Measurements from ENCODE around the gene SLC14A1.

The SLC14A1 gene

DNA sequence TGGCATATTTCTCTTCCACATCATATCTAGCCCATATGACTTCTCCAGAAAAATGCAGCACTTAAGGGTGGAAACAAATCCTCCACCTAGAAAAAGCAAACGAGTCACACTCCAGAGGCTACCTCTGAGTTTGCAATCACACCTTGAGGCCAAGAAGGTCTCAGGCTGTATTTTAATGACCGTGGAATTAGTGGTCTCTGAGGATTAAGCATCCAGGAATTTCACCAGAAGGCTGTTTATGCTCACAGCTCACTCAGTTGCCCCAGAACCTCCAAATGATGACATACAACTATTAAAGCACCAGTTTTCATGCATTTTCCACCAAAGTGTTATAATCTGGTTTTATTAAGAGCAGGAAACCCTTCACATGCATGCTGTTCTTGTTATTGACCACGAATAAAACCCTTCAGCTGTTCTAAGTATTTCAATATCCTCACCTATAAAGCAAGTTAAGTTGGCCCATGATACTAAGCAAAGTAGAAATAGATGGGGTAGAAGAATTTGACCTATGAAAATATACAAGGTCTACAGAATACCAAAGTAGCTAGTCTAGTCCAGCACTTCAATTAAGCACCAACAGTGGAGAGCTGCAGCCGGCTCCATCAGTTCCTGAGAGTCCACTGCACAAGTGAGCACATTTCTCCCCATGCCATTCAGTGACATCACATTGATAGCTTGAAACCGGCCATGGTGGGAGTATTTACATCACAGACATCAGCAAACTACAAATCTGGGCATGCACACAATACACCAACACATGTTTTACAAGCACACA lies 39.5 kb upstream of the SLC14A1 start:
- no peak overlapping the region for H3K4me3 ChIP-seq (ENCODE audit: low read depth, low read length)
- TF ChIP-seq, protein P1, sequence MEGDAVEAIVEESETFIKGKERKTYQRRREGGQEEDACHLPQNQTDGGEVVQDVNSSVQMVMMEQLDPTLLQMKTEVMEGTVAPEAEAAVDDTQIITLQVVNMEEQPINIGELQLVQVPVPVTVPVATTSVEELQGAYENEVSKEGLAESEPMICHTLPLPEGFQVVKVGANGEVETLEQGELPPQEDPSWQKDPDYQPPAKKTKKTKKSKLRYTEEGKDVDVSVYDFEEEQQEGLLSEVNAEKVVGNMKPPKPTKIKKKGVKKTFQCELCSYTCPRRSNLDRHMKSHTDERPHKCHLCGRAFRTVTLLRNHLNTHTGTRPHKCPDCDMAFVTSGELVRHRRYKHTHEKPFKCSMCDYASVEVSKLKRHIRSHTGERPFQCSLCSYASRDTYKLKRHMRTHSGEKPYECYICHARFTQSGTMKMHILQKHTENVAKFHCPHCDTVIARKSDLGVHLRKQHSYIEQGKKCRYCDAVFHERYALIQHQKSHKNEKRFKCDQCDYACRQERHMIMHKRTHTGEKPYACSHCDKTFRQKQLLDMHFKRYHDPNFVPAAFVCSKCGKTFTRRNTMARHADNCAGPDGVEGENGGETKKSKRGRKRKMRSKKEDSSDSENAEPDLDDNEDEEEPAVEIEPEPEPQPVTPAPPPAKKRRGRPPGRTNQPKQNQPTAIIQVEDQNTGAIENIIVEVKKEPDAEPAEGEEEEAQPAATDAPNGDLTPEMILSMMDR (IDR thresholded peaks at IDR 0.05; ENCODE audit: control insufficient read depth, extremely low read depth, insufficient read depth): no peak
- no peak for DNase-seq (ENCODE audit: low read depth)

DNA sequence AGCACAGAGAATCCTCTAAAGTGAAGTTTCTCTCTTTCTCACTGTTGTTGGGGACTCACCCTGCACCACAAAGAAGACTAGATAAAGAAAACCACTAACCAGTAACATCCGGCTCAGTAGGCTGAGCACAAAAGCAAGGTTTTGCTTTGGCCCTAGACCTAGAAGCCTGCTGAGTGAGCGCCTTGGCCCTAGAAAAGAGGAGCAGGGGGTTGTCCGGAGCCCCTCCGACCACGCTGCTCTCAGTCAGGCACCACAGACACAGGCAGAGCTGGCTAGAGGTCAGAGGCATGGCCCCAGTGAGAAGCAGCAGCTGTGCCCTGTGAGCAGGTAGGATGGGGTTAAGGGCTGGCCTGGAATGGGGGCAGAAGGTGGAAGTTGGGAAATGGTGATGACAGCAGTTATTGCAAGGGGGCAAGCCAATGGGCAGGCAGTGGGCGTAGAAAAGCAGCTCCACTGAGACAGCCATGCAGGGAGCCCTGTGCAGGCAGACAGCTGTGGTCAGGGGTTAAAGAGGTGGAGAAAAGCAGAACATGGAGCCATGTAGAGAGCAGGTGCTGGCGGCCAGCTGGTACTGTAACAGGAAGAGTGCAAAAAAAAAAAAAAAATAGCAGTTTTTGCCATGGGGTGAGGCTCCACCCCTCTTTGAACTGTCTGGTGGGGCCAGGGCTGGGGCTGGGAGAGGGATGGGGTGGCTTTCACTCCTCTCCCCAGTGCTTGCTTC lies 36.9 kb upstream of the SLC14A1 start:
- no peak overlapping the region for H3K4me3 ChIP-seq (ENCODE audit: low read depth, low read length)
- TF ChIP-seq, protein P1 (IDR thresholded peaks at IDR 0.05; ENCODE audit: control insufficient read depth, extremely low read depth, insufficient read depth): no peak
- no peak for DNase-seq (ENCODE audit: low read depth)

DNA sequence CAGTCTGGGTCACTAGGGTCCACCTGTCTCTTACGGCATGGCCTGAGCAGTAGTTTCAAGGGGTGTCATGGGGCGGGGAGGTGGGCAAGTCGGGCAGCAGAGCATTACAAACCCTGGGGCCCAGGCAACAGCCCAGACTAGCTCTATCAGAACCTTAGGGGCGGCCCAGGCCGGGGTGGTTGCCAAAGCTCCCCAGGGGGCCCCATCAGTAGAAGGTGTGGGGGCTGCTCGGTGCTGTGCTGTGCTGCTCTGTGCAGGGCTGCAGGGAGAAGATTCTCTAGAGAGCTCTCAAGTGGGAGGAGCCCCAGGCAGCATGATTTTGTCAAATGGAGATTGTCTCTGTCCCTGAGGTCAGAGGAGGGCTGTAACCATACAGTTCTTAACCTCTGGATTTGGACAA lies 36.4 kb upstream of the SLC14A1 start:
- H3K4me3 ChIP-seq (ENCODE audit: low read depth, low read length): no peak overlapping the region
- DNase-seq (ENCODE audit: low read depth): no peak
- TF ChIP-seq, protein P1 (IDR thresholded peaks at IDR 0.05; ENCODE audit: control insufficient read depth, extremely low read depth, insufficient read depth): no peak

DNA sequence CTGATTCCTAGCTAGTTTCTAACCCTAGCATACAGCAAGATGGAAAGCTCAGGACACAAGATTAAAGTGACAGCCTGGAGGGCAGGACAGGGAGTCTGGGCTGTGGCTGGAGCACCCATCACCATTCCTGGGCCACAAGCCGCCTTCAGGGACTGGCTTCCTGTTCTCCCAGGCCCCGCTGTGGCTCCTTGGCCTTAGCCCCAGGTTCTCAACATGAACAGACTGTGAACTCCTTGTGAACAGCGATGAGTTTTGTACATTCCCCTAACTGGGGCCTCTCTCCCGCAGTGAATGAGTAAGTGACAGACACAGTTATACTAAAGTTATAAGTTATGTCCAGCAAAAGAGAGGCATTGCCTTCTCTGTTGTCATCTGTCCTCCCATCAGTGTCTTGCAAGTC lies 35.9 kb upstream of the SLC14A1 start:
- DNase-seq (ENCODE audit: low read depth): no peak
- TF ChIP-seq, protein P1 (IDR thresholded peaks at IDR 0.05; ENCODE audit: control insufficient read depth, extremely low read depth, insufficient read depth): no peak
- no peak overlapping the region for H3K4me3 ChIP-seq (ENCODE audit: low read depth, low read length)

DNA sequence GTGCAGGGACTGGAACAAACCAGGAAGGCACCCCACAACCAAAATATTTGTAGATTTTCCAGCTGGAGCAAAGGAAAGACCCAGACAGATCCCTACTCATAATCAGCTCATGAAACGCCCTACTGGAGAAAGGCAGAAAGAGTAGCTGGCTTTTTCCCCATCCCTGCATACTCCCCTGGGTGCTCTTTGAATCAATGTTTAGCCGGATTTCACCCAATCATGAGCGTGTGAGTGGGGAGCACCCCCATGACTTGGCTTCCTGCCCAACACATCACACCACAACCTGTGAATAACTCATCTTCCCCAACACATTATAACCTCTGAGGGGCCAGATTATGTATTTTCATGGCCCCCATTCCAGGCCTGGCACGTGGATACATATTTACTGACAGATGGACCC lies 35.1 kb upstream of the SLC14A1 start:
- H3K4me3 ChIP-seq (ENCODE audit: low read depth, low read length): no peak overlapping the region
- DNase-seq (ENCODE audit: low read depth): no peak
- TF ChIP-seq, protein P1 (IDR thresholded peaks at IDR 0.05; ENCODE audit: control insufficient read depth, extremely low read depth, insufficient read depth): no peak

DNA sequence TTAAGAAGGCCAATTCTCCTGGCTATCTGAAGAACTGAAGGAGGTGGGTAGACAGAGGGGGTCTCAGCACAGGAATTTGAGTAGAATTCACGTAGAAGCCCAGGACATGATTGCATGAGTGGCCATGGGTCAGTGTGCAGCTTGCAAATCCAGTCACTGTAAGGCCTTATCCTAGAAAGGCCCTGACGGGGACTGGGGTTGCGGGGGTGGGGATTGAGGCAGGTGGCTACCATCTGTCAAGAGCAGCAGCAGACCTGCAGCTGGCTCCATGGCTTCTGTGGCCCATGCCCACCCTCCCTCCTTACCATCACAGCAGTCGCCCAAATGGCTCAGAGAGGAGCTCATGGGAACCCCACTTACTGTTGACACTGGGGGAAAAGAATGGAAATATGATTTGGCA lies 34.6 kb upstream of the SLC14A1 start:
- no peak for DNase-seq (ENCODE audit: low read depth)
- TF ChIP-seq, protein P1 (IDR thresholded peaks at IDR 0.05; ENCODE audit: control insufficient read depth, extremely low read depth, insufficient read depth): no peak
- no peak overlapping the region for H3K4me3 ChIP-seq (ENCODE audit: low read depth, low read length)

Data from LNCaP clone FGC (cell line).